GM12865 (cell line): ENCODE measurements around the gene ST3GAL2.

Experiments
- DNase-seq: peaks from one replicate; pipeline ENCODE4 v3.0.0; 2010; ENCODE audit warnings: low read depth
- H3K4me3 ChIP-seq: 2 replicates; pipeline ENCODE4 v1.5.1; 2011; ENCODE audit warnings: mild to moderate bottlenecking, low read depth, low read length, control low read depth
- CTCF ChIP-seq: IDR thresholded peaks from 2 replicates; pipeline ENCODE4 v1.5.1; 2011; ENCODE audit warnings: low read length, control low read depth, low read depth, inconsistent platforms; ENCODE audit not compliant: insufficient read depth; ENCODE audit errors: missing control alignments

ST3GAL2 gene

GRCh38 chr16:70472786-70473433 lies 34.0 kb upstream of the ST3GAL2 start:
- no peak for DNase-seq
- H3K4me3 ChIP-seq, result no peak overlapping the region
- TF ChIP-seq CTCF, result no peak

- no peak for TF ChIP-seq CTCF
Measured at GRCh38 chr16:70470927-70471341, 32.0 kb upstream of the ST3GAL2 start.

GRCh38 chr16:70470141-70470926 lies 31.4 kb upstream of the ST3GAL2 start:
- DNase-seq, result no peak
- no peak overlapping the region for H3K4me3 ChIP-seq
- TF ChIP-seq CTCF, result no peak

More at GRCh38 chr16:70470927-70471341, 32.0 kb upstream of the ST3GAL2 start:
- DNase-seq, result no peak
- H3K4me3 ChIP-seq, result no peak overlapping the region

GRCh38 chr16:70468776-70469525 lies 30.1 kb upstream of the ST3GAL2 start:
- no peak for DNase-seq
- no peak for TF ChIP-seq CTCF
- H3K4me3 ChIP-seq, result no peak overlapping the region

GRCh38 chr16:70467608-70468007 lies 28.7 kb upstream of the ST3GAL2 start:
- no peak for DNase-seq
- no peak for TF ChIP-seq CTCF
- no peak overlapping the region for H3K4me3 ChIP-seq

- no peak overlapping the region for H3K4me3 ChIP-seq
- no peak for DNase-seq
- TF ChIP-seq CTCF, result no peak
Measured at GRCh38 chr16:70467113-70467512, 28.2 kb upstream of the ST3GAL2 start.
